ENCODE data around the gene PTH2R.
"Not testable (repeated sequence)": the region's sequence is repeated elsewhere in the genome, so short reads cannot be mapped to it uniquely, and the experiment has no call there.

Gene PTH2R

DNA sequence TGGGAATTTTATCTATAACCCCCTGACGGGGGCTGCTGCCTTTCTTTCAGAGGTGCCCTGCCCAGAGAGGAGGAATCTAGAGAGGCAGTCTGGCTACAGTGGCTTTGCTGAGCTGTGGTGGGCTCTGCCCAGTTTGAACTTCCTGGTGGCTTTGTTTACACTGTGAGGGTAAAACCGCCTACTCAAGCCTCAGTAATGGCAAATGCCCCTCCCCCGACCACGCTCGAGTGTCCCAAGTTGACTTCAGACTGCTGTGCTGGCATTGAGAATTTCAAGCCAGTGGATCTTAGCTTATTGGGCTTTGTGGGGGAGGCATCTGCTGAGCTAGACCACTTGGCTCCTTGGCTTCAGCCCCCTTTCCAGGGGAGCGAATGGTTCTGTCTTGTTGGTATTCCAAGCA, 118.6 kb downstream of the PTH2R start:
- not testable (repeated sequence) for H3K56ac ChIP-seq (ENCODE audit: low read length); H3K36me3 ChIP-seq (ENCODE audit: control insufficient read depth, insufficient read depth, low read length); H3K23ac ChIP-seq (ENCODE audit: low read length); H4K8ac ChIP-seq (ENCODE audit: low read depth, low read length); H3K4me3 ChIP-seq (ENCODE audit: low read length); H2BK120ac ChIP-seq (ENCODE audit: low read depth, low read length); H4K5ac ChIP-seq (ENCODE audit: low read length); H2BK5ac ChIP-seq (ENCODE audit: low read length); H3K4me1 ChIP-seq (ENCODE audit: control insufficient read depth, low read depth, low read length); H3K79me1 ChIP-seq (ENCODE audit: low read length); H2BK15ac ChIP-seq (replicated peaks; ENCODE audit: low read depth); H3K4me2 ChIP-seq (ENCODE audit: low read length); H2AK5ac ChIP-seq (ENCODE audit: low read length); H3K79me2 ChIP-seq (ENCODE audit: control insufficient read depth, insufficient read depth, low read length); H3K27me3 ChIP-seq (ENCODE audit: insufficient read depth, low read length, poor library complexity); H3K4ac ChIP-seq (ENCODE audit: low read depth, low read length); H3K9ac ChIP-seq (ENCODE audit: low read length); H3K18ac ChIP-seq (ENCODE audit: low read length); H3K27ac ChIP-seq (ENCODE audit: low read depth, low read length)
- no CpG with 5 or more reads among the region's 6 CpGs for WGBS (ENCODE audit: extremely low coverage, insufficient coverage, low lambda C conversion rate)
- DNase-seq: peak; percentile 14

DNA sequence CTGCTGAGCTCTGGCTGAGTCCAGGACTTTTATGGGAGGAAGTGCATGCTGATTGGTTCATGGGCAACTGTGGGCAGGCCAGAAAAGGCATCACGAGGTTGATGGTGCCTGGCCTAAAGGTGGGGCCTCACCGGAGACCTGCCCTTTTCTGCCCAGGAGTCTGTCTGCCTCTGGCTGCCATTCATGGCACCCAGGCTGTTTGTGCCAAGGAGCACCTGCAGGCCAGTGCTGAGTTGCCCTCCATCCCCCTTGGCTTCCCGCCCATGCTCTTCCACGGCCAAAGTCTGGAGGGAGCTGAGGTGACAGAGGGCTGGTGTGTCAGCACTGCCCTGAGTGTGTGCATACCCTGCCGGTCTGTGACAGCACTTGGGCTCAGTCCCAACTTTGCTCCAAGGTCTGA, 123.2 kb downstream of the PTH2R start:
- H2BK5ac ChIP-seq (ENCODE audit: low read length): no peak overlapping the region
- no peak overlapping the region for H3K4me2 ChIP-seq (ENCODE audit: low read length)
- no peak overlapping the region for H4K5ac ChIP-seq (ENCODE audit: low read length)
- H3K9ac ChIP-seq (ENCODE audit: low read length): no peak overlapping the region
- no peak overlapping the region for H2AK5ac ChIP-seq (ENCODE audit: low read length)
- H2BK15ac ChIP-seq (replicated peaks; ENCODE audit: low read depth): no peak overlapping the region
- H3K4me1 ChIP-seq (ENCODE audit: control insufficient read depth, low read depth, low read length): no peaks in the 10 kb centered on the region
- no peak overlapping the region for H3K4ac ChIP-seq (ENCODE audit: low read depth, low read length)
- no peak for DNase-seq
- no peak overlapping the region for H3K18ac ChIP-seq (ENCODE audit: low read length)
- no peak overlapping the region for H2BK120ac ChIP-seq (ENCODE audit: low read depth, low read length)
- no peak overlapping the region for H3K56ac ChIP-seq (ENCODE audit: low read length)
- H3K27me3 ChIP-seq (ENCODE audit: insufficient read depth, low read length, poor library complexity): no peaks in the 10 kb centered on the region
- H3K27ac ChIP-seq (ENCODE audit: low read depth, low read length): no peak overlapping the region
- H3K23ac ChIP-seq (ENCODE audit: low read length): no peak overlapping the region
- H3K79me2 ChIP-seq (ENCODE audit: control insufficient read depth, insufficient read depth, low read length): no peaks in the 10 kb centered on the region
- H3K36me3 ChIP-seq (ENCODE audit: control insufficient read depth, insufficient read depth, low read length): no peaks in the 10 kb centered on the region
- WGBS (ENCODE audit: extremely low coverage, insufficient coverage, low lambda C conversion rate): no CpG with 5 or more reads among the region's 5 CpGs
- no peak overlapping the region for H3K4me3 ChIP-seq (ENCODE audit: low read length)
- no peaks in the 10 kb centered on the region for H3K79me1 ChIP-seq (ENCODE audit: low read length)
- H4K8ac ChIP-seq (ENCODE audit: low read depth, low read length): no peak overlapping the region

DNA sequence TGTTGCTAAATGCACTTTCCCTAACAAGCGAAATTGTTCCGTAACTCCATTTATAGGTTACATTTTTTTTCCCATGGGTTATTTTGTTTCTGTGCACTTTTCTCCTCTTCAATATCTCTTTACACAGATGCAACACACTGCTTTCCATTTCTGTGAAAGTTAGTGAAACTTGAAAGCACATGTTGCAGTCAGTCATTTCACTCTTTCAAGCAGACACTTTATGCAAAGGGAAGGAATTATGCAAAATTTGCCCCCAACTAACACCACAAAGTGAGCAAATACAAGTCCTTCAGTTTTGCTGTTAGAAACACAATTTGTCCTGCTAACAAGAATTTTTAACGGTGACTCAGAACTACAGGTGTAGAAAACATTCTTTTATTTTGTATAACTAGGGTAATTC, 124.8 kb downstream of the PTH2R start:
- no peak overlapping the region for H3K18ac ChIP-seq (ENCODE audit: low read length)
- H3K79me1 ChIP-seq (ENCODE audit: low read length): no peaks in the 10 kb centered on the region
- DNase-seq: no peak
- H3K27me3 ChIP-seq (ENCODE audit: insufficient read depth, low read length, poor library complexity): no peaks in the 10 kb centered on the region
- no peak overlapping the region for H3K27ac ChIP-seq (ENCODE audit: low read depth, low read length)
- no peak overlapping the region for H2AK5ac ChIP-seq (ENCODE audit: low read length)
- H3K4me3 ChIP-seq (ENCODE audit: low read length): no peak overlapping the region
- H2BK120ac ChIP-seq (ENCODE audit: low read depth, low read length): no peak overlapping the region
- H2BK15ac ChIP-seq (replicated peaks; ENCODE audit: low read depth): no peak overlapping the region
- no peak overlapping the region for H3K4ac ChIP-seq (ENCODE audit: low read depth, low read length)
- no peak overlapping the region for H2BK5ac ChIP-seq (ENCODE audit: low read length)
- no peaks in the 10 kb centered on the region for H3K4me1 ChIP-seq (ENCODE audit: control insufficient read depth, low read depth, low read length)
- H3K36me3 ChIP-seq (ENCODE audit: control insufficient read depth, insufficient read depth, low read length): no peaks in the 10 kb centered on the region
- no peaks in the 10 kb centered on the region for H3K79me2 ChIP-seq (ENCODE audit: control insufficient read depth, insufficient read depth, low read length)
- H3K56ac ChIP-seq (ENCODE audit: low read length): no peak overlapping the region
- H3K9ac ChIP-seq (ENCODE audit: low read length): no peak overlapping the region
- no peak overlapping the region for H3K4me2 ChIP-seq (ENCODE audit: low read length)
- no peak overlapping the region for H4K8ac ChIP-seq (ENCODE audit: low read depth, low read length)
- no peak overlapping the region for H3K23ac ChIP-seq (ENCODE audit: low read length)
- no peak overlapping the region for H4K5ac ChIP-seq (ENCODE audit: low read length)
- no CpG with 5 or more reads among the region's 3 CpGs for WGBS (ENCODE audit: extremely low coverage, insufficient coverage, low lambda C conversion rate)

DNA sequence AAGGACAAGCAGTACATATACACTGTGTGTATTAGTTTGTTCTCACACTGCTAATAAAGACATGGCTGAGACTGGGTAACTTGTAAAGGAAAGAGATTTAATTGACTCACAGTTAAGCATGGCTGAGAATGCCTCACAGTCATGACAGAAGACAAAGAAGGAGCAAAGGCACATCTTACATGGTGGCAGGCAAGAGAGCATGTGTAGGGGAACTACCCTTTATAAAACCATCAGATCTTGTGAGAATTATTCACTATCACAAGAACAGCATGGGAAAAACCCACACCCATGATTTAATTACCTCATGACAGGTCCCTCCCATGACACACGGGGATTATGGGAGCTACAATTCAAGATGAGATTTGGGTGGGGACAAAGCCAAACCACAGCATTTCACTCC, 129.0 kb downstream of the PTH2R start:
- not testable (repeated sequence) for H3K18ac ChIP-seq (ENCODE audit: low read length); H3K27ac ChIP-seq (ENCODE audit: low read depth, low read length); H2BK5ac ChIP-seq (ENCODE audit: low read length); H3K27me3 ChIP-seq (ENCODE audit: insufficient read depth, low read length, poor library complexity); H3K56ac ChIP-seq (ENCODE audit: low read length); H3K9ac ChIP-seq (ENCODE audit: low read length); H3K79me1 ChIP-seq (ENCODE audit: low read length); H3K4me3 ChIP-seq (ENCODE audit: low read length); H3K4me1 ChIP-seq (ENCODE audit: control insufficient read depth, low read depth, low read length); H3K36me3 ChIP-seq (ENCODE audit: control insufficient read depth, insufficient read depth, low read length); H4K8ac ChIP-seq (ENCODE audit: low read depth, low read length); H3K23ac ChIP-seq (ENCODE audit: low read length); DNase-seq; H4K5ac ChIP-seq (ENCODE audit: low read length); H2AK5ac ChIP-seq (ENCODE audit: low read length); H3K79me2 ChIP-seq (ENCODE audit: control insufficient read depth, insufficient read depth, low read length); H2BK15ac ChIP-seq (replicated peaks; ENCODE audit: low read depth); H3K4me2 ChIP-seq (ENCODE audit: low read length); H2BK120ac ChIP-seq (ENCODE audit: low read depth, low read length); H3K4ac ChIP-seq (ENCODE audit: low read depth, low read length)
- no CpG with 5 or more reads among the region's 1 CpG for WGBS (ENCODE audit: extremely low coverage, insufficient coverage, low lambda C conversion rate)

DNA sequence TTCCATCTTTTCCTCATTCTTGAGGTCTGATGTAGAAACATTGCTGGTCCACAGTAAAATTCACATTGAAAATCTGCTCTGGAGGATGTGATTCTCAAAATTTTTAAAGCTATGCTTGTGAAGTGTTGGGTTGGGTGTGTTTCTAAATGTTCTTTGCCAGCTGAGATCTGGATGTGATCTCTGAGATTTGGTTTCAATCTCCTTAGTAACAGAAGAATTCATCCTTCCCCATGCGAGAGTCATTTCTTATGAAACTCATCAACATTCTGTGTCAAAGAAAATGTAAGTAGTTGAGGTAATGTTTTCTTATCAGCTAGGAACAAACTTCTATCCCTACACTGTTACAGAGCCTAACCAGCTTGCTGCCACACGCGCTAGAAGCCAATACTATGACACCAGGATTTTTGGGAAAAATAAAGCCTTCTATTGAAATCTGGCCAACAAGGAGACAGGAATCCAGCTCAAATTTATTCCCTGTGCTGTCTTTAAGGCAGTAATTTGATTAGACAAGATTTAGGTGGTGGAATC, 134.9 kb downstream of the PTH2R start:
- H3K4ac ChIP-seq (ENCODE audit: low read depth, low read length): no peak overlapping the region
- no peak overlapping the region for H4K5ac ChIP-seq (ENCODE audit: low read length)
- no peak overlapping the region for H3K9ac ChIP-seq (ENCODE audit: low read length)
- no peaks in the 10 kb centered on the region for H3K27me3 ChIP-seq (ENCODE audit: insufficient read depth, low read length, poor library complexity)
- no peaks in the 10 kb centered on the region for H3K36me3 ChIP-seq (ENCODE audit: control insufficient read depth, insufficient read depth, low read length)
- H4K8ac ChIP-seq (ENCODE audit: low read depth, low read length): no peak overlapping the region
- H2BK120ac ChIP-seq (ENCODE audit: low read depth, low read length): no peak overlapping the region
- H2BK15ac ChIP-seq (replicated peaks; ENCODE audit: low read depth): no peak overlapping the region
- no peaks in the 10 kb centered on the region for H3K4me1 ChIP-seq (ENCODE audit: control insufficient read depth, low read depth, low read length)
- no CpG with 5 or more reads among the region's 3 CpGs for WGBS (ENCODE audit: extremely low coverage, insufficient coverage, low lambda C conversion rate)
- no peak overlapping the region for H2BK5ac ChIP-seq (ENCODE audit: low read length)
- no peak for DNase-seq
- no peak overlapping the region for H3K4me2 ChIP-seq (ENCODE audit: low read length)
- H2AK5ac ChIP-seq (ENCODE audit: low read length): no peak overlapping the region
- H3K79me2 ChIP-seq (ENCODE audit: control insufficient read depth, insufficient read depth, low read length): no peaks in the 10 kb centered on the region
- H3K27ac ChIP-seq (ENCODE audit: low read depth, low read length): no peak overlapping the region
- no peak overlapping the region for H3K18ac ChIP-seq (ENCODE audit: low read length)
- H3K79me1 ChIP-seq (ENCODE audit: low read length): no peaks in the 10 kb centered on the region
- H3K23ac ChIP-seq (ENCODE audit: low read length): no peak overlapping the region
- H3K56ac ChIP-seq (ENCODE audit: low read length): no peak overlapping the region
- H3K4me3 ChIP-seq (ENCODE audit: low read length): no peak overlapping the region

DNA sequence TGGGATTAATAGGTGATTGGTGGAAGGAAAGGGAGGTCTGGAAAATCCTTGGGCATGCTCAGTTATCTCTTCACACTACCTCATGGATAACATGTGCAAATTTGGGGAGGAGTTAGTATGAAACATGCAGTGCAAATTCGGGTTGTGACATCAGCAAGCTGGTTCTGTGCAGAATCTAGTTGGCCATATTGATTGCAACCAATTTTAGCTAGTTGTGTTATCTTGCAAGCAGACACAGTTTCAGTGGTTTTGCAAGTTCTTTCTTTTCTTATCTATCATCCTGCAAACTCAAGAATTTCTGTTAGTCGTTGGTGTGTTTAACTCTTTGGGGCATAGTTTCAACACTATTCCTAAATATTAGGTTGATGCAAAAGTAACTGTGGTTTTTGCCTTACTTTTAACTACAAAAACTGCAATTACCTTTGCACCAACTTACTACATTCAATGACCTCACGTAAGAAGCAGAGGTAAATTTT, 135.4 kb downstream of the PTH2R start:
- Histone ChIP-seq H2BK120ac (ENCODE audit: low read depth, low read length) (no peak overlapping the region), H3K23ac (ENCODE audit: low read length) (no peak overlapping the region), H2BK15ac (replicated peaks; ENCODE audit: low read depth) (no peak overlapping the region), H3K36me3 (ENCODE audit: control insufficient read depth, insufficient read depth, low read length) (no peaks in the 10 kb centered on the region), H3K4me3 (ENCODE audit: low read length) (no peak overlapping the region), H3K18ac (ENCODE audit: low read length) (no peak overlapping the region), H3K4me2 (ENCODE audit: low read length) (no peak overlapping the region), H3K56ac (ENCODE audit: low read length) (no peak overlapping the region), H3K79me1 (ENCODE audit: low read length) (no peaks in the 10 kb centered on the region), H4K8ac (ENCODE audit: low read depth, low read length) (no peak overlapping the region), H3K4ac (ENCODE audit: low read depth, low read length) (no peak overlapping the region), H2AK5ac (ENCODE audit: low read length) (no peak overlapping the region), H3K27me3 (ENCODE audit: insufficient read depth, low read length, poor library complexity) (no peaks in the 10 kb centered on the region), H2BK5ac (ENCODE audit: low read length) (no peak overlapping the region), H4K5ac (ENCODE audit: low read length) (no peak overlapping the region), H3K79me2 (ENCODE audit: control insufficient read depth, insufficient read depth, low read length) (no peaks in the 10 kb centered on the region), H3K9ac (ENCODE audit: low read length) (no peak overlapping the region), H3K27ac (ENCODE audit: low read depth, low read length) (no peak overlapping the region), H3K4me1 (ENCODE audit: control insufficient read depth, low read depth, low read length) (no peaks in the 10 kb centered on the region)
- no peak for DNase-seq
- WGBS (ENCODE audit: extremely low coverage, insufficient coverage, low lambda C conversion rate): no CpG with 5 or more reads among the region's 3 CpGs

All from mesendoderm (in vitro differentiated cells).